ENCODE results near the gene TANC1.
A peak's percentile ranks its signal among the peaks of the same experiment; 100 is the strongest.

The TANC1 gene

DNA sequence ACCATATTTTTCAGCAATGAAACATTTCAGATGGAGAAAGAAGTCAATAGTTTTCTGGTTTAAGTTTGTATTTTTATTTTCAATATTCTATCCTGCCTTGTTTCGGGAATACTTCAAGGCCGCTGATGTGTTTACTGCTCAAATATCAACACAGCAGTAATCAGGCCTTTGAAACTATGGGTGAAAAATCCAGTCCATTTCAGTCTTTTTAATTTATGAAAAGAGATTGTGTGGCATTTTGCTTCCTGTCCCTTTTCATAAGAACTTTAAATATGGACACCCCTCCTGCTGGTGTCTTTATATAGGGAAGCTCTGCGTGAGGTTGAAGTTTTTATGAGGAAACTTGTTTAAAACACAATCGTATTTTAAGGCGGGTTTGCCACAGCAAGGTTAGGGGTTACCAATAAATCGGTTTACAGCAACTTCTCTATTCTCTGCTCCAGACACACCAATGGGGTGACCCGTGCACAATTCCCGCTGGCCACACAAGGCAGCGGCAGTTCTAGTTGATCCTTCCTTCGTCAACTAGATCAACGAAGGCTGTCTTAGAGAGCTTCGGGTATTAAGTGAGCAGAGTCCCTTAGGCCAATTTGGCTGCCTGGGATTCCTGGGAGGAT, 1.2 kb upstream of the TANC1 start:
- Histone ChIP-seq H3K9me3 (no peaks in the 10 kb centered on the region), H3K36me3 (no peaks in the 10 kb centered on the region), H3K4me3 (peak overlapping the region; percentile 81 to 97), H3K27me3 (no peaks in the 10 kb centered on the region), H3K4me1 (peaks cover 0 to 26% (median 11%) of the 10 kb centered on the region in 4 donors), H3K27ac (peak overlapping the region; percentile 90 to 91)
- peak in 1 of 2 donors; percentile 66 for DNase-seq
- intact Hi-C loops (cut with DNase I; ENCODE audit: low total_unique reads), result no loop called here
- TF ChIP-seq CTCF (IDR thresholded peaks at IDR 0.05), result no peak

- DNase-seq, result peak; percentile 34 to 75
- Histone ChIP-seq H3K9me3 (no peaks in the 10 kb centered on the region), H3K4me3 (peak overlapping the region; percentile 81 to 97), H3K36me3 (no peaks in the 10 kb centered on the region), H3K27ac (peak overlapping the region; percentile 90 to 91), H3K4me1 (peaks cover 0 to 32% (median 11%) of the 10 kb centered on the region in 4 donors), H3K27me3 (no peaks in the 10 kb centered on the region)
- intact Hi-C loops (cut with DNase I; ENCODE audit: low total_unique reads), result no loop called here
- TF ChIP-seq CTCF (IDR thresholded peaks at IDR 0.05), result no peak
Observed at GRCh38 chr2:158967731-158968395, 577 bp upstream of the TANC1 start.

DNA sequence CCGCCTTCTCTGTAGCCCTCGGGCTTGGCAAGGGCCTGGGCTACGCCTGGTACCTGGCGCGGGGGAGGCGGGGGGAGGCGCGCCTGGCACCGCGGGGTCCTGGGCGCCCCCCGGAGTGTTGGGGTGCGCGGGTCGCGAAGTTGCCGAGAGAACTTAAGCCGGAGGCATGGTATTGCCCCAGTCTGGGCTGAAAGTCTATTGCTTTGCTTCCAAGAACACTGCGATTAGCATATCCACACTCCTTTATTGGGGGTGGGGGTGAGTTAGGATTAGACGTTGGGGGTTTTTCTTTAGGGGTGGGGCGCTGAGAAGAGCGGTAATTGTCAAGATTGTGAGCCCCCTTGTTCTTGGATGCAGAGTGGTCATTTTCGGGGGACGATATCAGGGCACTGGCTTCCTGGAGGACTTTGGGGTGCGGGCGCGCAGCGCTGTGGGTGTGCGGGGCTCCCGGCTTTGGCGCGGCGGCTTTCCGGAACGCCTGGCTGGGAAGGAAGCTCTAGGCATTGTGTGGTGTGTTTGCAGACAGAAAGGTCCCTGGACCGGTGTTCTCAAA, 798 bp downstream of the TANC1 start:
- Histone ChIP-seq H3K27ac (peak overlapping the region; percentile 90 to 91), H3K36me3 (no peaks in the 10 kb centered on the region), H3K9me3 (no peaks in the 10 kb centered on the region), H3K27me3 (no peaks in the 10 kb centered on the region), H3K4me3 (peak overlapping the region; percentile 81 to 97), H3K4me1 (peaks cover 0 to 45% (median 16%) of the 10 kb centered on the region in 4 donors)
- no peak for TF ChIP-seq CTCF (IDR thresholded peaks at IDR 0.05)
- DNase-seq, result no peak
- intact Hi-C loops (cut with DNase I; ENCODE audit: low total_unique reads), result no loop called here

DNA sequence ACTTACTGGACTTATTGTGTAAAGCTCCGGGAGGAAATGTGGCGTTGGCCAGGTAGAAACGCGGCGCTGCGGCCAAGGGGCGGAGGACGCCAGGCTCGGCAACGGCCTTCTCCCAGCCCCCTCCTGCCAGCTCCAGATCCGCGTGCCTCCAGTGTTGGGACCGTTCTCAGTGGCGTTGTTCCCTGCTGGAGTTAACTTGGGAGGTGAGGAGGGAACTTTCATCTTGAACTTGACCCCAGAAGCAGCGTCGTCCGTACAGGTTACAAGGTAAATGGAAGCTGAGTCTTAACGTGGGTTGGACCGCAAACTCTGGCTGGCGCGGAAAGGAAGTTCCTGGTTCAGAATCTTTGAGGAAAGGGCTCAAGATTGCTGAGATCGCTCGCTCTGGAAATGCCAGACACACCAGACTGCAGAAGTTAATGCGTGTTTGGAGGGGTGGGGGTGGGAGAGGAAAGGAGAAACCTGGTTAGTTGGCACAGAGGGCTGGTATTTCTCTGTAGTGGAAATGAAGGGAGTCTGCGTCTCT, 1.3 kb downstream of the TANC1 start:
- Histone ChIP-seq H3K4me3 (peak overlapping the region; percentile 81 to 97), H3K27me3 (no peaks in the 10 kb centered on the region), H3K36me3 (no peaks in the 10 kb centered on the region), H3K9me3 (no peaks in the 10 kb centered on the region), H3K4me1 (peaks cover 0 to 45% (median 16%) of the 10 kb centered on the region in 4 donors), H3K27ac (peak overlapping the region; percentile 90 to 91)
- TF ChIP-seq CTCF (IDR thresholded peaks at IDR 0.05), result no peak
- intact Hi-C loops (cut with DNase I; ENCODE audit: low total_unique reads), result loop anchor here (2.0 kb wide), 1 partner anchor 149 kb away; no protein-coding TSS in a partner anchor
- DNase-seq, result peak; percentile 34 to 68

GRCh38 chr2:158970241-158970751, 1.9 kb downstream of the TANC1 start:
- no peak for TF ChIP-seq CTCF (IDR thresholded peaks at IDR 0.05)
- no peaks in the 10 kb centered on the region for H3K27me3 ChIP-seq
- peak overlapping the region; percentile 90 to 91 for H3K27ac ChIP-seq
- peaks cover 0 to 45% (median 16%) of the 10 kb centered on the region in 4 donors for H3K4me1 ChIP-seq
- no peak for DNase-seq
- H3K4me3 ChIP-seq, result peak overlapping the region; percentile 81 to 97
- intact Hi-C loops (cut with DNase I; ENCODE audit: low total_unique reads), result loop anchor here (2.0 kb wide), 1 partner anchor 149 kb away; no protein-coding TSS in a partner anchor
- no peaks in the 10 kb centered on the region for H3K9me3 ChIP-seq
- H3K36me3 ChIP-seq, result no peaks in the 10 kb centered on the region

Measured in tibial artery (tissue), 4 donors.